AG08395 (cell line): ENCODE results near the gene HOXC10.

Experiments
- DNase-seq: peaks from one replicate; pipeline ENCODE4 v3.0.0; 2012; ENCODE audit warnings: mixed read lengths, low spot score

Gene HOXC10

GRCh38 chr12:54017027-54017788 is 32.3 kb downstream of the HOXC10 start:
- DNase-seq, result no peak

- DNase-seq, result peak; percentile 97
Measured at GRCh38 chr12:54017878-54018467, 33.0 kb downstream of the HOXC10 start.

GRCh38 chr12:54018468-54018984 is 33.6 kb downstream of the HOXC10 start:
- DNase-seq, result peak; percentile 54

- no peak for DNase-seq
Measured at GRCh38 chr12:54019091-54019811, 34.3 kb downstream of the HOXC10 start.

- no peak for DNase-seq
Measured at GRCh38 chr12:54019924-54020590, 35.1 kb downstream of the HOXC10 start.

- no peak for DNase-seq
Measured at GRCh38 chr12:54020591-54021405, 35.9 kb downstream of the HOXC10 start.

- no peak for DNase-seq
Measured at GRCh38 chr12:54021432-54022013, 36.6 kb downstream of the HOXC10 start.

- no peak for DNase-seq
Measured at GRCh38 chr12:54022960-54023884, 38.3 kb downstream of the HOXC10 start.

- DNase-seq, result no peak
Measured at GRCh38 chr12:54024127-54024526, 39.2 kb downstream of the HOXC10 start.

- no peak for DNase-seq
Measured at GRCh38 chr12:54024581-54025305, 39.8 kb downstream of the HOXC10 start.

- DNase-seq, result no peak
Measured at GRCh38 chr12:54025499-54026405, 40.8 kb downstream of the HOXC10 start.

GRCh38 chr12:54026640-54027441 is 41.9 kb downstream of the HOXC10 start:
- no peak for DNase-seq

GRCh38 chr12:54027442-54027786 is 42.5 kb downstream of the HOXC10 start:
- no peak for DNase-seq

GRCh38 chr12:54028314-54029201 is 43.6 kb downstream of the HOXC10 start, which contains the start of gene HOXC6:
HOXC6 (plus strand) TSS chr12:54028440; CDS start chr12:54028522, 82 bp downstream.
- DNase-seq, result peak; percentile 77

- DNase-seq, result peak; percentile 32
Measured at GRCh38 chr12:54029529-54030441, 44.8 kb downstream of the HOXC10 start.
